ENCODE results near the gene FHIT.

FHIT gene

GRCh38 chr3:60599586-60599985 lies 651.7 kb downstream of the FHIT start:
- no peaks in the 10 kb centered on the region for H3K79me2 ChIP-seq (ENCODE audit: control insufficient read depth, insufficient read depth, low read length, unreplicated experiment)
- H2AFZ ChIP-seq (ENCODE audit: low read length, unreplicated experiment), result no peak overlapping the region
- peaks cover 7% of the 10 kb centered on the region; the same call in 1 of the 2 replicates for H3K27me3 ChIP-seq (ENCODE audit: insufficient read depth, low read length)
- H3K27ac ChIP-seq (ENCODE audit: low read depth, low read length), result no peak overlapping the region
- H3K36me3 ChIP-seq (ENCODE audit: insufficient read depth, low read length), result no peaks in the 10 kb centered on the region
- H3K4me1 ChIP-seq (ENCODE audit: control insufficient read depth, insufficient read depth, low read length, unreplicated experiment), result peaks cover 8% of the 10 kb centered on the region
- no peak overlapping the region for H3K4me3 ChIP-seq (ENCODE audit: low read depth, low read length)

DNA sequence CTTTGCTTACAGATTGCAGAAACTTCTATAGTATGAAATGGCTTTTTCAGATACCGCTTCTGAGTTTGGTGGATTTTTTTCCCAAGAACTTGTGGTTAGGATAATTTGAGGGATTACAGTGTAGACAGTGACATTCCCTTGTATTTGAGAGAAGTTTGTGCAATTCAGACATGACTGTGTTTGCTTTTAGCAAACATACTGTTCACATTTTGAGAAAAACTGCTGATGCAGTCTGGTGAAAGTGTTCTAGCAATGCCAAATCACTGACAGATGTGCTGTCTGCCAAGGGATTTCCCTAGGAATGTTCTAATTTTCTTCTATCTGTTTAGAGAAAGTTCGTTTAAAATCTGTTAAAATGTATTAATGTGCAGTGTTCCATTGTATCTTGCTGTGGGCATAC lies 652.6 kb downstream of the FHIT start:
- no peaks in the 10 kb centered on the region for H3K79me2 ChIP-seq (ENCODE audit: control insufficient read depth, insufficient read depth, low read length, unreplicated experiment)
- peaks cover 6% of the 10 kb centered on the region for H3K4me1 ChIP-seq (ENCODE audit: control insufficient read depth, insufficient read depth, low read length, unreplicated experiment)
- no peaks in the 10 kb centered on the region for H3K36me3 ChIP-seq (ENCODE audit: insufficient read depth, low read length)
- H2AFZ ChIP-seq (ENCODE audit: low read length, unreplicated experiment), result no peak overlapping the region
- H3K27ac ChIP-seq (ENCODE audit: low read depth, low read length), result no peak overlapping the region
- H3K27me3 ChIP-seq (ENCODE audit: insufficient read depth, low read length), result peaks cover 7% of the 10 kb centered on the region; the same call in 1 of the 2 replicates
- no peak overlapping the region for H3K4me3 ChIP-seq (ENCODE audit: low read depth, low read length)

DNA sequence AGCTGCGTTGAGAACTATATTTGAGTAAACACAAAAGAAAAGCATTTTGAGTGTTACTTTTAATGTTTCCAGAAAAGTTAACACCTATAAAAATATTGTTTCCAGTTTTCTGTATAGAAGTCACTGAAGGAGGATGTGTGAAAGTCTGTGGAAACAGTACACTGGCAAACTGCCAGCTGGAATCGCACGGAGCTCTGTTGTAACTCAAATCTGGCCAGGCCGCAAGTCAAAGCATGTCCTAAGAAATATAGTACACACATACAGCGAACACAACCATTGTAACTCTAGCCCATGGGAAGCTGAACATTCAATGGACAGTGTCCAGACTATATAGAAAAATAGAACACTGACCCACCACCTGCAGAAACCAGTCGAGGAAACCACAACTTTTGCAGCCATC lies 657.2 kb downstream of the FHIT start:
- no peak overlapping the region for H3K4me3 ChIP-seq (ENCODE audit: low read depth, low read length)
- no peaks in the 10 kb centered on the region for H3K36me3 ChIP-seq (ENCODE audit: insufficient read depth, low read length)
- H3K27me3 ChIP-seq (ENCODE audit: insufficient read depth, low read length), result peaks cover 7% of the 10 kb centered on the region; the same call in 1 of the 2 replicates
- no peaks in the 10 kb centered on the region for H3K79me2 ChIP-seq (ENCODE audit: control insufficient read depth, insufficient read depth, low read length, unreplicated experiment)
- H3K27ac ChIP-seq (ENCODE audit: low read depth, low read length), result no peak overlapping the region
- no peak overlapping the region for H2AFZ ChIP-seq (ENCODE audit: low read length, unreplicated experiment)
- peaks cover 2% of the 10 kb centered on the region for H3K4me1 ChIP-seq (ENCODE audit: control insufficient read depth, insufficient read depth, low read length, unreplicated experiment)

DNA sequence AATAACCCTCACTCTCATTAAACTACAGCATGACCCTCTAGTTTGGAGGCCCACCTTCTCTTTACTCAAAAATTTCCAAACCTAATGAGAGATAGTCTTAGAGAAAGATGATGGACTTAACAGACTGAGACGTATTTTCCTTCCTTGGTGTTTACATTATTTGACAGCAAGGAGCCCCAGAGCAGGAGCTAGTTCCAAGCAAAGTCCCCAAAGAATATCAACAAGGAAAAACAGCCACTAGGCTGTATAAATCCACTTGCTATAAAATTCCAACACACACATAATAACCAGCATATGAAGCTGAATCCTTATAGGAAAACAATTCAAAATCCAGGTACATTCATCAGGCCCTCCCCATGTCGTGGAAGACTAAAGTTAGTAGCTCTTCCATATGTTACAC lies 660.0 kb downstream of the FHIT start:
- Histone ChIP-seq H3K79me2 (ENCODE audit: control insufficient read depth, insufficient read depth, low read length, unreplicated experiment) (no peaks in the 10 kb centered on the region), H3K4me1 (ENCODE audit: control insufficient read depth, insufficient read depth, low read length, unreplicated experiment) (peaks cover 12% of the 10 kb centered on the region), H3K27ac (ENCODE audit: low read depth, low read length) (no peak overlapping the region), H3K4me3 (ENCODE audit: low read depth, low read length) (no peak overlapping the region), H2AFZ (ENCODE audit: low read length, unreplicated experiment) (no peak overlapping the region), H3K27me3 (ENCODE audit: insufficient read depth, low read length) (no peaks in the 10 kb centered on the region), H3K36me3 (ENCODE audit: insufficient read depth, low read length) (no peaks in the 10 kb centered on the region)

DNA sequence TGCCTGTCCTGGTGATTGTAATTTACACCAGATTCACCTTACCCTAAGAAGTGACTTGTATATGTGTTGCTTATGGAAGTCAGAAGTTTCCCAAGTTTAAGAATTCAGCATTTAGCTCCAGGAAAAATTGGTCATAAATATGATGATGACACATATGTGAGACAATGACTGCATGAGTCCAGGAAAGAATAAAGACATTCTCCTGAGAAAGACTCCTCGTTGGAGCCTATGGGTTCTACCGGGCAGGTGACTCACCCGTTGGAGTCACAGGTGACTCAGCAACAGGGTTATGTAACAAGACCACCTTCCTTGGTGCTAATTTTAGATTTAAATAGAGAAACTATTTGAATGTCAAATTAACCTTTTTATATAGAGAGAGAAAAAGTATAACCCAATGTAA lies 662.4 kb downstream of the FHIT start:
- H3K36me3 ChIP-seq (ENCODE audit: insufficient read depth, low read length), result no peaks in the 10 kb centered on the region
- no peaks in the 10 kb centered on the region for H3K27me3 ChIP-seq (ENCODE audit: insufficient read depth, low read length)
- no peak overlapping the region for H2AFZ ChIP-seq (ENCODE audit: low read length, unreplicated experiment)
- no peaks in the 10 kb centered on the region for H3K79me2 ChIP-seq (ENCODE audit: control insufficient read depth, insufficient read depth, low read length, unreplicated experiment)
- no peak overlapping the region for H3K4me3 ChIP-seq (ENCODE audit: low read depth, low read length)
- H3K27ac ChIP-seq (ENCODE audit: low read depth, low read length), result no peak overlapping the region
- peaks cover 12% of the 10 kb centered on the region for H3K4me1 ChIP-seq (ENCODE audit: control insufficient read depth, insufficient read depth, low read length, unreplicated experiment)

DNA sequence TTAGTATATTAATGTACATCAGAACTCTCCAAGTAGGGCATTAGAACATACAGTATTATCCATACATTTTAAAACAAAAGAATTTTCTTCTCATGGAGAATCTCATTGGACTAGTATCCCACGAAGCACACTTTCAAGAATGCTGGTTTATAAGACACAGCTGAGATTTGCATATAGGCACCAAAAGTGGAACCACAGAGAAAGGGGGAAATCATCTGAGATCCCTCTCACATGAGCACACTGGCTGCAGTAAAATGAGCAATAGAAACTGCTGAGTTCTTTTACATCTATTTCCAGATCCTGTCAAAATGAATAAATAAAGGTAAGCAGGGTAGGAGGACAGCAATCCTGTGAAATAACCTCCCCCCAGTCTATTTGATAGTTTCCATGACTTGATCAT lies 665.3 kb downstream of the FHIT start:
- H2AFZ ChIP-seq (ENCODE audit: low read length, unreplicated experiment), result no peak overlapping the region
- H3K27me3 ChIP-seq (ENCODE audit: insufficient read depth, low read length), result no peaks in the 10 kb centered on the region
- no peak overlapping the region for H3K27ac ChIP-seq (ENCODE audit: low read depth, low read length)
- H3K4me1 ChIP-seq (ENCODE audit: control insufficient read depth, insufficient read depth, low read length, unreplicated experiment), result peaks cover 12% of the 10 kb centered on the region
- H3K4me3 ChIP-seq (ENCODE audit: low read depth, low read length), result no peak overlapping the region
- H3K79me2 ChIP-seq (ENCODE audit: control insufficient read depth, insufficient read depth, low read length, unreplicated experiment), result no peaks in the 10 kb centered on the region
- H3K36me3 ChIP-seq (ENCODE audit: insufficient read depth, low read length), result no peaks in the 10 kb centered on the region

DNA sequence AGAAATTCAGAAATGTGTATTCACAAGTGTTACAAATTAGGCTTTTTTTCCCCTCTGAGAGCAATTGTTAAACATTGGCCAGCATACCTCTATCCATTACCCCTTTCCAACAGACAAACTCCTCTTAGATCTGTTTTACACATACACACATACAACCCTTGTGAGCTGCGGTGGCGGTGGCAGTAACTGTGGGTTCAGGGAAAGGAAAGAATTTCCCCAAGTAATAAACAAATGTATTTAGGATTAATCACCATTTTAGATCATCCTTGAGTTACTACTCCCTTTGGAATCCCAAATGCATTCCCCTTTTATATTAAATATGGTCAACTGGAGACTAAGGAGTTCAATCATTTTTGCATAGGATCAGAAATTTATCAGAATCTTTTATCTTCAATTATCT lies 667.0 kb downstream of the FHIT start:
- Histone ChIP-seq H3K4me3 (ENCODE audit: low read depth, low read length) (no peak overlapping the region), H3K36me3 (ENCODE audit: insufficient read depth, low read length) (no peaks in the 10 kb centered on the region), H3K79me2 (ENCODE audit: control insufficient read depth, insufficient read depth, low read length, unreplicated experiment) (no peaks in the 10 kb centered on the region), H3K4me1 (ENCODE audit: control insufficient read depth, insufficient read depth, low read length, unreplicated experiment) (peaks cover 17% of the 10 kb centered on the region), H3K27ac (ENCODE audit: low read depth, low read length) (no peak overlapping the region), H3K27me3 (ENCODE audit: insufficient read depth, low read length) (no peaks in the 10 kb centered on the region), H2AFZ (ENCODE audit: low read length, unreplicated experiment) (no peak overlapping the region)

DNA sequence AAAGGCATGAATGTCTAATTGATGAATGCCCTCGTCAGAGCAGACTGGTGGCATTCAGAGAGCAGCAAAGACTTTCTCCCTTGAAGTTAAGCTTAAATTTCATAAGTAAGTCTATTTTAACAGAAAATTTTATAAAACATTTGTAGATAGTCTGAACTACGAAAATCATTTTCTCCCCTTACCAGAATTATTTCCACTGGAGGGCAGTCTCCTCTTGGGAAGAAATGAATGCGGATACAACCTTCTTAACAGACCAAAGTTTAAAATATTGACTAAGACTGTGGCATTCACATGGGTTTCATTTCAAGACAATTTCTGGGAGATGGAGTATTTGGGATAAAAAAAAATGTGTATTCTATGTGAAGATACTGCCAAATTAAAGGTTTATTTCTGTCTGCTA lies 669.0 kb downstream of the FHIT start:
- no peak overlapping the region for H3K27ac ChIP-seq (ENCODE audit: low read depth, low read length)
- H3K79me2 ChIP-seq (ENCODE audit: control insufficient read depth, insufficient read depth, low read length, unreplicated experiment), result no peaks in the 10 kb centered on the region
- peaks cover 5% of the 10 kb centered on the region for H3K4me1 ChIP-seq (ENCODE audit: control insufficient read depth, insufficient read depth, low read length, unreplicated experiment)

DNA sequence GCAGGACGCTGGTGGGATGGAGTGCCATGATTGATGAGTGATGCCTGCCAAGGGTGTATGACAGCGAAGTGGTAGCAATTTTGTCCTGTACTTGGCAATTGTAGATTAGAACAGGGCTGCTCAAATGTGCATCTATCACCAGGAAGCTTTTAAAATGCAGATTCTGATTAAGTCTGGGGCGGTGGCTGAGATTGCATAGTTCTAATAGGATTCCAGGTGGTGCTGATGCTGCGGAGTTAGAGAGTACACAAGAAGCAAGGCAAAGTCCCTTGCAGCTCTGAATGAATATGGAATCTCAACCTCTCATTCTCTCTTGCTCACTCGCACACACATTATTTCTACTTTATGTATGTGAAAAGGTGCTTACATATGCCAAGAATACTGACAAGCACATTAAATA lies 670.4 kb downstream of the FHIT start:
- Histone ChIP-seq H3K79me2 (ENCODE audit: control insufficient read depth, insufficient read depth, low read length, unreplicated experiment) (no peaks in the 10 kb centered on the region), H3K4me1 (ENCODE audit: control insufficient read depth, insufficient read depth, low read length, unreplicated experiment) (peaks cover 5% of the 10 kb centered on the region), H3K27ac (ENCODE audit: low read depth, low read length) (no peak overlapping the region), H2AFZ (ENCODE audit: low read length, unreplicated experiment) (no peak overlapping the region), H3K27me3 (ENCODE audit: insufficient read depth, low read length) (no peaks in the 10 kb centered on the region), H3K4me3 (ENCODE audit: low read depth, low read length) (no peak overlapping the region), H3K36me3 (ENCODE audit: insufficient read depth, low read length) (no peaks in the 10 kb centered on the region)

More for the DNA sequence above, 669.0 kb downstream of the FHIT start:
- H3K4me3 ChIP-seq (ENCODE audit: low read depth, low read length), result no peak overlapping the region
- no peaks in the 10 kb centered on the region for H3K36me3 ChIP-seq (ENCODE audit: insufficient read depth, low read length)
- no peak overlapping the region for H2AFZ ChIP-seq (ENCODE audit: low read length, unreplicated experiment)
- H3K27me3 ChIP-seq (ENCODE audit: insufficient read depth, low read length), result no peaks in the 10 kb centered on the region

DNA sequence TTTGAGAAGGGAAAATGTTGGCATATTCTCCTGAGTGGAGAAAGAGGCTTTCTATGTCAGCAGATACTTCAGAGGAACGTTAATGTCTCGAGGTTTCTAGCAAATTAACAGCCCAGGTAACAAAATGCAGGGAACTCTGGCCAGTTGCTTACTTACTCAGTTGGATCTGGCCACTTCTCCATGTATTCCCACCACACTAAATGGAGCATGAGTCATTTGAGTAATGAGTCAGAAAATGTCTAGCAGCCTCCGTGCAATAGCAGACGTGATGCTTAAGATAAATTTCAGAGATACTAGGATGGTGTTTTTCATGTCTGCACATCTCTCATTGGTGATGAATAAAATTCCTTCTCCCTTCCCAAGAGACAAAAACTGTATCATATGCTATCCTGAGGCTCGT lies 671.5 kb downstream of the FHIT start:
- Histone ChIP-seq H2AFZ (ENCODE audit: low read length, unreplicated experiment) (no peak overlapping the region), H3K4me1 (ENCODE audit: control insufficient read depth, insufficient read depth, low read length, unreplicated experiment) (peaks cover 5% of the 10 kb centered on the region), H3K27me3 (ENCODE audit: insufficient read depth, low read length) (no peaks in the 10 kb centered on the region), H3K36me3 (ENCODE audit: insufficient read depth, low read length) (no peaks in the 10 kb centered on the region), H3K4me3 (ENCODE audit: low read depth, low read length) (no peak overlapping the region), H3K79me2 (ENCODE audit: control insufficient read depth, insufficient read depth, low read length, unreplicated experiment) (no peaks in the 10 kb centered on the region), H3K27ac (ENCODE audit: low read depth, low read length) (no peak overlapping the region; the same call in 1 of the 2 replicates)

- no peaks in the 10 kb centered on the region for H3K27me3 ChIP-seq (ENCODE audit: insufficient read depth, low read length)
- no peak overlapping the region for H2AFZ ChIP-seq (ENCODE audit: low read length, unreplicated experiment)
- H3K27ac ChIP-seq (ENCODE audit: low read depth, low read length), result no peak overlapping the region
- H3K79me2 ChIP-seq (ENCODE audit: control insufficient read depth, insufficient read depth, low read length, unreplicated experiment), result no peaks in the 10 kb centered on the region
- H3K4me1 ChIP-seq (ENCODE audit: control insufficient read depth, insufficient read depth, low read length, unreplicated experiment), result peaks cover 5% of the 10 kb centered on the region
- no peak overlapping the region for H3K4me3 ChIP-seq (ENCODE audit: low read depth, low read length)
- no peaks in the 10 kb centered on the region for H3K36me3 ChIP-seq (ENCODE audit: insufficient read depth, low read length)
Measured at GRCh38 chr3:60578936-60579335, 672.3 kb downstream of the FHIT start.

Data from ACC112 (cell line).